OCI-LY7 (cell line): ENCODE data around the gene YJU2. TPM values are rescaled to one million over a fixed set of nuclear protein-coding genes. Genes with fewer than 3 reads are reported as not detected.

ENCODE experiments used
- BruUV-seq: library from RNA; stranded (reverse); fragments of 400-500 nt; replicated peaks from 2 replicates; lab custom pipeline; 2021; lab: Mats Ljungman, UMichigan
- CTCF ChIA-PET: fragments of 300-600 bp; sonication (Branson Sonifier 250); formaldehyde crosslinking; loops from one replicate; lab custom pipeline; 2022; ENCODE audit warnings: antibody characterized with exemption; ENCODE audit not compliant: unreplicated experiment; lab: Charles Lee
- POLR2A ChIA-PET: fragments of 300-600 bp; sonication (Branson Sonifier 250); formaldehyde crosslinking; loops from one replicate; lab custom pipeline; 2022; ENCODE audit warnings: antibody characterized with exemption; lab: Charles Lee
- DNase-seq: peaks from one replicate; pipeline ENCODE4 v3.0.0-alpha.2; 2015; ENCODE audit warnings: low spot score
- H2AFZ ChIP-seq: fragments of 200-600 bp; sonication (generic), shearing (Covaris generic); 2 replicates; pipeline ENCODE4 v1.6.1; 2014; ENCODE audit warnings: mild to moderate bottlenecking, antibody characterized with exemption, low read length, moderate library complexity
- H3K27ac ChIP-seq: fragments of 200-600 bp; sonication (generic); 2 replicates; pipeline ENCODE4 v1.5.1; 2014; ENCODE audit warnings: mixed run types, low read depth, mild to moderate bottlenecking, moderate library complexity, low read length, inconsistent platforms; ENCODE audit not compliant: poor library complexity, severe bottlenecking
- H3K36me3 ChIP-seq: fragments of 200-600 bp; sonication (generic); 2 replicates; pipeline ENCODE4 v1.6.1; 2014; ENCODE audit warnings: mild to moderate bottlenecking, antibody characterized with exemption, low read length, moderate library complexity, mixed read lengths; ENCODE audit not compliant: insufficient read depth
- H3K4me1 ChIP-seq: fragments of 200-600 bp; sonication (generic); 2 replicates; pipeline ENCODE4 v1.5.1; 2014; ENCODE audit warnings: mild to moderate bottlenecking, low read length; ENCODE audit not compliant: insufficient read depth, poor library complexity, severe bottlenecking
- H3K4me2 ChIP-seq: fragments of 200-600 bp; sonication (generic); 2 replicates; pipeline ENCODE4 v1.6.1; 2014; ENCODE audit warnings: mild to moderate bottlenecking, low read length
- H3K4me3 ChIP-seq: fragments of 200-600 bp; sonication (generic); 2 replicates; pipeline ENCODE4 v1.5.1; 2014; ENCODE audit warnings: mild to moderate bottlenecking, low read depth, low read length; ENCODE audit not compliant: poor library complexity, severe bottlenecking
- H3K79me2 ChIP-seq: fragments of 200-600 bp; sonication (generic); 2 replicates; pipeline ENCODE4 v1.6.1; 2016; ENCODE audit warnings: low read depth, mild to moderate bottlenecking, low read length, moderate library complexity, mixed read lengths; ENCODE audit not compliant: insufficient read depth
- H3K9me2 ChIP-seq: fragments of 200-600 bp; sonication (generic); 2 replicates; pipeline ENCODE4 v1.6.1; 2016; ENCODE audit warnings: mild to moderate bottlenecking, low read length, mixed read lengths; ENCODE audit not compliant: insufficient read depth
- H3K9me3 ChIP-seq: fragments of 200-600 bp; sonication (generic); 2 replicates; pipeline ENCODE4 v1.6.1; 2014; ENCODE audit warnings: mild to moderate bottlenecking, mixed run types, low read length, mixed read lengths
- H4K20me1 ChIP-seq: fragments of 200-600 bp; sonication (generic); 2 replicates; pipeline ENCODE4 v1.6.1; 2014; ENCODE audit warnings: mild to moderate bottlenecking, antibody characterized with exemption, low read length, moderate library complexity, mixed read lengths; ENCODE audit not compliant: insufficient read depth
- EZH2phosphoT487 ChIP-seq: fragments of 200-600 bp; sonication (generic); IDR thresholded peaks from 2 replicates; pipeline ENCODE4 v1.6.1; 2018; ENCODE audit warnings: low read depth, borderline replicate concordance, mild to moderate bottlenecking, mixed run types, antibody characterized with exemption, low read length, moderate library complexity, mixed read lengths
- intact Hi-C: fragments of 100-400 bp; cut with micrococcal nuclease; formaldehyde crosslinking; loops from one replicate; pipeline ENCODE4 v1.10.0; 2022; ENCODE audit not compliant: unreplicated experiment
- total RNA-seq, 2 experiments: library from RNA; depleted of rRNA in 1 of 2; stranded (reverse); fragments of >200 nt in 1 of 2; shearing (Covaris generic) in 1 of 2; gene quantifications; 2 replicates each; pipeline ENCODE4 v1.2.3, GENCODE V29; 2014 to 2022
- TF ChIP-seq, protein P1 (sequence below): fragments of 200-600 bp; sonication (generic); conservative IDR thresholded peaks from 2 replicates; pipeline ENCODE4 v1.5.1; 2014; ENCODE audit warnings: mild to moderate bottlenecking, antibody characterized with exemption, low read length, moderate library complexity, mixed read lengths

The YJU2 gene
- total RNA-seq, 2 experiments from 2014 or later: 35.0 to 38.2 TPM

DNA sequence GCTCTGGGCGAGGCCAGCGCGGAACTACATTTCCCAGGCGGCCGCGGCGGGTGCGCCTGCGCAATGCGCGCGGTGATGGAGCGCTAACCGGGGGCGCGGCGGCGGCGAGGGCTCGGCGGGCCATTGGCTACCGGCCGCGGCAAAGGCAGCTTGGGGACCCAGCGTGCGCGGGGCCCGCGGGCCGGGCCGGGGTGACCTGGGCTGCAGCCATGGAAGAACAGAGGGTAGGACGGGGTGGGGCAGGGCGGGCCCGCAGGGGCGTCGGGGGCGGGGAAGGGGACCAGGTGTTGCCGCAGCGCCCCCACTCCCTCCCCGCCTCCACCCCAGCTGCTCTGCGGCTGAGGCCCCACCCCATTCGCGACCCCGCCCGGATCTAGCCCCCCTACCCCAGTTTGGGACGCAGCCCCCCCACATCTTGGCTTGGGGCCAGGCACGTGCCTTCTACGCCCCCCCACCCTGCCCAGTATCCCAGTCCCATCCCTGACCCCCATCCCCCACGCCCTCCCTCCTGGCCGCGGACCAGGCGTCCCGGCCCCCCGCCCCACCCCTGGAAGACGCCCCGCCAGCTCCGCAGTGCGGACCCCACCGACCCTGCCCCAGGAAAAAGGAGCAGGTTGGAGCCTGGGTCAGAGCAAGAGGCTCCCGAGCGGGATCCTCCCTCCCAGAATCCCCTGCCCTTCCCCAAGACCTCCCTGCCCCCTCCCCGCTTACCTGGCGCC lies 57.8 kb downstream of the YJU2 start, which contains the start of gene FSD1:
Gene FSD1, plus strand, starts transcription at position 61 of the 719 bp plus-strand sequence. Its CDS starts 149 bp downstream, at position 210.
- peak; percentile 77 for DNase-seq
- TF ChIP-seq, protein P1, sequence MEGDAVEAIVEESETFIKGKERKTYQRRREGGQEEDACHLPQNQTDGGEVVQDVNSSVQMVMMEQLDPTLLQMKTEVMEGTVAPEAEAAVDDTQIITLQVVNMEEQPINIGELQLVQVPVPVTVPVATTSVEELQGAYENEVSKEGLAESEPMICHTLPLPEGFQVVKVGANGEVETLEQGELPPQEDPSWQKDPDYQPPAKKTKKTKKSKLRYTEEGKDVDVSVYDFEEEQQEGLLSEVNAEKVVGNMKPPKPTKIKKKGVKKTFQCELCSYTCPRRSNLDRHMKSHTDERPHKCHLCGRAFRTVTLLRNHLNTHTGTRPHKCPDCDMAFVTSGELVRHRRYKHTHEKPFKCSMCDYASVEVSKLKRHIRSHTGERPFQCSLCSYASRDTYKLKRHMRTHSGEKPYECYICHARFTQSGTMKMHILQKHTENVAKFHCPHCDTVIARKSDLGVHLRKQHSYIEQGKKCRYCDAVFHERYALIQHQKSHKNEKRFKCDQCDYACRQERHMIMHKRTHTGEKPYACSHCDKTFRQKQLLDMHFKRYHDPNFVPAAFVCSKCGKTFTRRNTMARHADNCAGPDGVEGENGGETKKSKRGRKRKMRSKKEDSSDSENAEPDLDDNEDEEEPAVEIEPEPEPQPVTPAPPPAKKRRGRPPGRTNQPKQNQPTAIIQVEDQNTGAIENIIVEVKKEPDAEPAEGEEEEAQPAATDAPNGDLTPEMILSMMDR: no peak
- no peak for TF ChIP-seq EZH2phosphoT487
- Histone ChIP-seq H3K27ac (no peak within 1 kb of the TSS), H3K9me3 (no peaks in the 10 kb centered on the region), H3K4me3 (peak within 1 kb of the TSS; percentile 70), H3K4me1 (peaks cover 13% of the 10 kb centered on the region), H2AFZ (peak within 1 kb of the TSS; percentile 68), H3K9me2 (no peaks in the 10 kb centered on the region), H3K4me2 (peak within 1 kb of the TSS; percentile 57), H4K20me1 (no peaks in the 10 kb centered on the region), H3K79me2 (no peaks in the 10 kb centered on the region), H3K36me3 (0 out of 2 replicates have a peak, but pooled peaks cover 4% of the 10 kb centered on the region)
- ChIA-PET POLR2A (interaction anchor here (0.6 kb wide), 2 partner anchors 10 to 663 kb away, joined by 3 read pairs; no protein-coding TSS in a partner anchor), CTCF (interaction anchor here (0.6 kb wide), 1 partner anchor 97 kb away, joined by 4 read pairs; no protein-coding TSS in a partner anchor)
- no TSS peak for BruUV-seq
- intact Hi-C loops: no loop called here

DNA sequence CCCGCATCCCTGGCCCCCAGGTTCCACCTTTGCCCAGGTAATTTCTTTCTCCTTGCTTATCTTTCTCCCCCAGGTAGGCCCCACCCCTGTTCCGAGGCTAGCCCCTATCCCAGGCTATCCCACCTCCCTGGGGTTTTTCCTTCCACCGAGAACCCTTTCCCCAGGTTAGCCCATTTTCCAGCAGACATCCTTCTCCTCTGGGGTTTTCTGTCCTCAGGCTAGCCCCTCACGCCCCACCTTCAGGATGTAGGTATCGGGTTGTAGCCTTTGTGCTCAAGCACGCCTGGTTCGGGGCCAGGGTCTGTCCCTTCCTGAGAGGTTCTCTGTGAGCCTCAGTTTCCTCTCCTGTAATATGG lies 58.4 kb downstream of the YJU2 start:
- no TSS peak for BruUV-seq
- 0 out of 2 replicates have a peak, but pooled peaks cover 4% of the 10 kb centered on the region for H3K36me3 ChIP-seq
- no peak overlapping the region for H2AFZ ChIP-seq
- H3K4me2 ChIP-seq: peak overlapping the region; percentile 57; the same call in 1 of the 2 replicates
- POLR2A ChIA-PET: no interaction called here
- H4K20me1 ChIP-seq: no peaks in the 10 kb centered on the region
- DNase-seq: no peak
- peaks cover 13% of the 10 kb centered on the region for H3K4me1 ChIP-seq
- TF ChIP-seq EZH2phosphoT487: no peak
- TF ChIP-seq, protein P1: no peak
- H3K9me2 ChIP-seq: no peaks in the 10 kb centered on the region
- H3K79me2 ChIP-seq: no peaks in the 10 kb centered on the region
- CTCF ChIA-PET: no interaction called here
- H3K27ac ChIP-seq: no peak overlapping the region
- H3K4me3 ChIP-seq: peak overlapping the region; percentile 70
- no peaks in the 10 kb centered on the region for H3K9me3 ChIP-seq
- intact Hi-C loops: no loop called here

DNA sequence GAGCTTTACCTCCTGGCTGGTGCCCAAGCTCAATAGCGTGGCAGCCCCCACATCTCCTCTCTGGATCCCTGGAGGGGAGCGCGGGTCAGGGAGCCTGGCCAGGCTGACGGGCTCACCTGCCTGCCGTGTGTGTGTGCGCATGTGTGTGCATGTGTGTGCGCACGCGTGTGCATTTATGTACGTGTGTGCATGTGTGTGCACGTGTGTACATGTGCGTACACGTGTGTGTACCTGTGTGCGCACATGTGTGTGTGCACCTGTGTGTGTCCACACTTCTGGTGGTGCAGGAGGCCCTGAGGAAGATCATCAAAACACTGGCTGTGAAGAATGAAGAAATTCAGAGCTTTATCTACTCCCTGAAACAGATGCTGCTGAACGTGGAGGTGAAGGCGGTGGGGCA lies 58.8 kb downstream of the YJU2 start:
- no peaks in the 10 kb centered on the region for H3K9me3 ChIP-seq
- H3K27ac ChIP-seq: no peak overlapping the region
- intact Hi-C loops: no loop called here
- H3K4me2 ChIP-seq: no peak overlapping the region
- POLR2A ChIA-PET: no interaction called here
- H3K4me3 ChIP-seq: no peak overlapping the region
- BruUV-seq: no TSS peak
- peaks cover 13% of the 10 kb centered on the region for H3K4me1 ChIP-seq
- no peak overlapping the region for H2AFZ ChIP-seq
- no peaks in the 10 kb centered on the region for H3K9me2 ChIP-seq
- H3K36me3 ChIP-seq: 0 out of 2 replicates have a peak, but pooled peaks cover 4% of the 10 kb centered on the region
- H4K20me1 ChIP-seq: no peaks in the 10 kb centered on the region
- TF ChIP-seq EZH2phosphoT487: no peak
- TF ChIP-seq, protein P1: no peak
- no peaks in the 10 kb centered on the region for H3K79me2 ChIP-seq
- CTCF ChIA-PET: interaction anchor here (0.6 kb wide), 1 partner anchor 486 kb away, joined by 7 read pairs; the partner anchor contains the start of gene FEM1A
- no peak for DNase-seq
